ENCODE results near the gene BAAT.

GRCh38 chr9:101383361-101383760 is 1.4 kb downstream of the BAAT start:
- TF ChIP-seq POLR2AphosphoS5 (IDR thresholded peaks at IDR 0.05): no peak
- TF ChIP-seq POLR2A (IDR thresholded peaks at IDR 0.05): no peak
